GM18502 (cell line): ENCODE measurements around the gene CDK6.
A peak's percentile ranks its signal among the peaks of the same experiment; 100 is the strongest.

Experiments
- ATAC-seq: cut with Tn5 transposase; IDR thresholded peaks from one replicate; pipeline ENCODE4 v1.9.1; 2021; ENCODE audit warnings: mild to moderate bottlenecking; ENCODE audit not compliant: unreplicated experiment, poor library complexity

The CDK6 gene

GRCh38 chr7:92848441-92848840 is 12.1 kb upstream of the CDK6 start:
- no peak for ATAC-seq

- no peak for ATAC-seq
These were observed 10.9 kb upstream of the CDK6 start for GRCh38 chr7:92847305-92847704.

GRCh38 chr7:92845736-92846135 is 9.4 kb upstream of the CDK6 start:
- ATAC-seq: no peak

- ATAC-seq: no peak
These were observed 7.4 kb upstream of the CDK6 start for GRCh38 chr7:92843781-92844180.

GRCh38 chr7:92843034-92843760 is 6.8 kb upstream of the CDK6 start:
- no peak for ATAC-seq

- no peak for ATAC-seq
These were observed 4.8 kb upstream of the CDK6 start for GRCh38 chr7:92841192-92841591.

- ATAC-seq: no peak
These were observed 3.9 kb upstream of the CDK6 start for GRCh38 chr7:92840316-92840715.

GRCh38 chr7:92839901-92840300 is 3.5 kb upstream of the CDK6 start:
- ATAC-seq: no peak

- ATAC-seq: no peak
These were observed 2.6 kb upstream of the CDK6 start for GRCh38 chr7:92838934-92839333.

- ATAC-seq: no peak
These were observed 802 bp upstream of the CDK6 start for GRCh38 chr7:92837000-92837749.

GRCh38 chr7:92835851-92836488 is 403 bp downstream of the CDK6 start:
- no peak for ATAC-seq

GRCh38 chr7:92835261-92835850 is 1.0 kb downstream of the CDK6 start:
- ATAC-seq: peak; percentile 10

GRCh38 chr7:92834507-92835260 is 1.7 kb downstream of the CDK6 start:
- no peak for ATAC-seq

- peak; percentile 43 for ATAC-seq
These were observed 2.4 kb downstream of the CDK6 start for GRCh38 chr7:92833766-92834506.

GRCh38 chr7:92833024-92833765 is 3.2 kb downstream of the CDK6 start:
- ATAC-seq: peak; percentile 65

- peak; percentile 1 for ATAC-seq
These were observed 3.8 kb downstream of the CDK6 start for GRCh38 chr7:92832534-92833023.

- ATAC-seq: no peak
These were observed 4.4 kb downstream of the CDK6 start for GRCh38 chr7:92831716-92832533.

- no peak for ATAC-seq
These were observed 5.8 kb downstream of the CDK6 start for GRCh38 chr7:92830532-92831110.
